Hepatocyte (in vitro differentiated cells): Measurements from ENCODE around the gene SSR2. TPM values are rescaled to one million over a fixed set of nuclear protein-coding genes. Genes with fewer than 3 reads are reported as not detected.

Experiments used
- DNase-seq: peaks from one replicate; pipeline ENCODE4 v3.0.0-alpha.2; 2016; ENCODE audit warnings: low spot score
- H2AFZ ChIP-seq: fragments of 200-600 bp; sonication (generic); 2 replicates; pipeline ENCODE4 v1.6.0; 2016; ENCODE audit warnings: antibody characterized with exemption, mild to moderate bottlenecking
- H3K27ac ChIP-seq: fragments of 200-600 bp; sonication (generic); 2 replicates; pipeline ENCODE4 v1.5.1; 2016; ENCODE audit warnings: mild to moderate bottlenecking
- H3K27me3 ChIP-seq: fragments of 200-600 bp; sonication (generic); 2 replicates; pipeline ENCODE4 v1.6.1; 2016
- H3K36me3 ChIP-seq: fragments of 200-600 bp; sonication (generic); replicated peaks from 2 replicates; pipeline ENCODE4 v1.5.1; 2016; ENCODE audit warnings: low read depth; ENCODE audit not compliant: insufficient read depth
- H3K4me1 ChIP-seq: fragments of 200-600 bp; sonication (generic); 2 replicates; pipeline ENCODE4 v1.5.1; 2016; ENCODE audit warnings: mild to moderate bottlenecking, moderate library complexity; ENCODE audit not compliant: insufficient read depth
- H3K4me2 ChIP-seq: fragments of 200-600 bp; sonication (generic); 2 replicates; pipeline ENCODE4 v1.6.0; 2016
- H3K4me3 ChIP-seq: fragments of 200-600 bp; sonication (generic); 2 replicates; pipeline ENCODE4 v1.5.1; 2016; ENCODE audit warnings: mild to moderate bottlenecking
- H3K79me2 ChIP-seq: fragments of 200-600 bp; sonication (generic); 2 replicates; pipeline ENCODE4 v1.6.0; 2017; ENCODE audit warnings: mild to moderate bottlenecking
- H3K9me2 ChIP-seq: fragments of 200-600 bp; sonication (generic); replicated peaks from 2 replicates; pipeline ENCODE4 v1.6.0; 2017; ENCODE audit warnings: mild to moderate bottlenecking; ENCODE audit not compliant: insufficient read depth
- H3K9me3 ChIP-seq: fragments of 200-600 bp; sonication (generic); 2 replicates; pipeline ENCODE4 v1.5.1; 2016; ENCODE audit warnings: low read depth, mild to moderate bottlenecking
- H4K20me1 ChIP-seq: fragments of 200-600 bp; sonication (generic); 2 replicates; pipeline ENCODE4 v1.6.0; 2016; ENCODE audit warnings: mild to moderate bottlenecking; ENCODE audit not compliant: insufficient read depth, poor library complexity, severe bottlenecking
- EZH2 ChIP-seq: fragments of 200-600 bp; sonication (generic); IDR thresholded peaks from 2 replicates; pipeline ENCODE4 v1.6.1; 2016; ENCODE audit warnings: antibody characterized with exemption, mild to moderate bottlenecking, borderline replicate concordance
- EZH2phosphoT487 ChIP-seq: fragments of 200-600 bp; sonication (generic); IDR thresholded peaks from one replicate; pipeline ENCODE4 v1.6.1; 2018; ENCODE audit warnings: antibody characterized with exemption, mild to moderate bottlenecking, low read depth, moderate library complexity; ENCODE audit not compliant: unreplicated experiment, severe bottlenecking
- WGBS: methylation state at CpG from one replicate; pipeline ENCODE4 v1.1.6; 2016; ENCODE audit warnings: low lambda C conversion rate; ENCODE audit errors: missing lambda C conversion rate; 5-methylcytosine and 5-hydroxymethylcytosine counted together
- polyA plus RNA-seq: library from polyadenylated mRNA; unstranded; fragments of >200 nt; fragmentation: Nextera tagmentation; extraction: Ambion mirVana; gene quantifications from 2 replicates; pipeline ENCODE4 v1.2.1, GENCODE V29; 2016
- total RNA-seq: library from RNA; depleted of rRNA; stranded (reverse); fragments of >200 nt; gene quantifications from 2 replicates; pipeline ENCODE4 v1.2.3, GENCODE V29; 2014
- TF ChIP-seq, protein P1 (sequence below): fragments of 200-600 bp; sonication (generic); IDR thresholded peaks from 2 replicates; pipeline ENCODE4 v1.5.1; 2016; ENCODE audit warnings: antibody characterized with exemption, mild to moderate bottlenecking; ENCODE audit not compliant: poor library complexity

Gene SSR2
- total and polyA plus RNA-seq, 2 experiments from 2014 or later, result 326 to 393 TPM

DNA sequence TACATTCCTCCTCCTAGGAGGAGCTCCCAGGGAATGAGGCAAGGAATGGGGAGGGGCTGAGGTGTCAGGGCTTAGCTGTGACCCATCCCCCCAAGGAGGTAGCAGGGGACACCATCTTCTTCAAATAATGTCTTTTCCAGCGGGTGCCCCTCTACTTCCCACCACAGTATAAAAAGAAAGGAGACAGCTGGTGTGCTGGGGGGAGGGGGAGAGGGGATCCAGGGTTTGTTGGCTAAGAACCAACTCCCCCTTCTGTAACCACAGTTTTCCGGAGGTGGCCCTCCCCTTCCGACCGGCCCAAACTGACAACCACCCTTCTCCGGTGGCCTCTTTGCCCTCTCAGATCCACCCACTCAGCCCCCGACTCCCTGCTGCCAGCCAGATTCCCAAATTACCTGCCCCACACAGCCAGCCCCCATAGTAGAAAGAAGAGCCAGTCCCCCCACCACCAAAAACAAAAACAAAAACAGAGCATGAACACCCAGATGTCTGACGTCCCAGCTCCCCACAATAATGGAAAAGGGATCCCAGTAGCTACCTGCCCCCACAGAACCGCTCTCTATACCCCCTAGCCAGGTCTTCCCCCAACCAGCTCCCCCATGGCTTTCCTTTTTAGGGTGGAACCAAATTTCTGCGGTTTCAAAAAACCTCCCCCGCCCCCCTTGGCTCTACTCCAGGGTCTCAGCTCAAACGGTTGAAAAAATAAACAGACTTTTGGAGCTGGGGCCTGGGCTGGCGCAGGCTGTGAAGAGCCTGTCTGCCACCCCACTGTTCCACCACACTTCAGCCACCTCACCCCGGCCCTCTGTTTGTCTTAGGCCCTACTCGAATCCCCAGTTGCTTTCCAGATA is 44.5 kb downstream of the SSR2 start:
- no peak overlapping the region for H2AFZ ChIP-seq
- H3K4me2 ChIP-seq, result peak overlapping the region; percentile 82
- H3K9me3 ChIP-seq, result no peaks in the 10 kb centered on the region
- peak overlapping the region; percentile 96 for H3K4me3 ChIP-seq
- peak; percentile 58 for DNase-seq
- peaks cover 53% of the 10 kb centered on the region for H3K4me1 ChIP-seq
- H3K79me2 ChIP-seq, result peaks cover 92% of the 10 kb centered on the region
- no peaks in the 10 kb centered on the region for H3K36me3 ChIP-seq
- H4K20me1 ChIP-seq, result peaks cover 38% of the 10 kb centered on the region
- peak overlapping the region; percentile 87 for H3K27ac ChIP-seq
- H3K9me2 ChIP-seq, result no peaks in the 10 kb centered on the region
- WGBS, result 12% methylated on average over 13 of the region's 14 CpGs
- H3K27me3 ChIP-seq, result no peaks in the 10 kb centered on the region
- TF ChIP-seq EZH2phosphoT487 (no peak), EZH2 (no peak)
- TF ChIP-seq, protein P1, sequence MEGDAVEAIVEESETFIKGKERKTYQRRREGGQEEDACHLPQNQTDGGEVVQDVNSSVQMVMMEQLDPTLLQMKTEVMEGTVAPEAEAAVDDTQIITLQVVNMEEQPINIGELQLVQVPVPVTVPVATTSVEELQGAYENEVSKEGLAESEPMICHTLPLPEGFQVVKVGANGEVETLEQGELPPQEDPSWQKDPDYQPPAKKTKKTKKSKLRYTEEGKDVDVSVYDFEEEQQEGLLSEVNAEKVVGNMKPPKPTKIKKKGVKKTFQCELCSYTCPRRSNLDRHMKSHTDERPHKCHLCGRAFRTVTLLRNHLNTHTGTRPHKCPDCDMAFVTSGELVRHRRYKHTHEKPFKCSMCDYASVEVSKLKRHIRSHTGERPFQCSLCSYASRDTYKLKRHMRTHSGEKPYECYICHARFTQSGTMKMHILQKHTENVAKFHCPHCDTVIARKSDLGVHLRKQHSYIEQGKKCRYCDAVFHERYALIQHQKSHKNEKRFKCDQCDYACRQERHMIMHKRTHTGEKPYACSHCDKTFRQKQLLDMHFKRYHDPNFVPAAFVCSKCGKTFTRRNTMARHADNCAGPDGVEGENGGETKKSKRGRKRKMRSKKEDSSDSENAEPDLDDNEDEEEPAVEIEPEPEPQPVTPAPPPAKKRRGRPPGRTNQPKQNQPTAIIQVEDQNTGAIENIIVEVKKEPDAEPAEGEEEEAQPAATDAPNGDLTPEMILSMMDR, result no peak

DNA sequence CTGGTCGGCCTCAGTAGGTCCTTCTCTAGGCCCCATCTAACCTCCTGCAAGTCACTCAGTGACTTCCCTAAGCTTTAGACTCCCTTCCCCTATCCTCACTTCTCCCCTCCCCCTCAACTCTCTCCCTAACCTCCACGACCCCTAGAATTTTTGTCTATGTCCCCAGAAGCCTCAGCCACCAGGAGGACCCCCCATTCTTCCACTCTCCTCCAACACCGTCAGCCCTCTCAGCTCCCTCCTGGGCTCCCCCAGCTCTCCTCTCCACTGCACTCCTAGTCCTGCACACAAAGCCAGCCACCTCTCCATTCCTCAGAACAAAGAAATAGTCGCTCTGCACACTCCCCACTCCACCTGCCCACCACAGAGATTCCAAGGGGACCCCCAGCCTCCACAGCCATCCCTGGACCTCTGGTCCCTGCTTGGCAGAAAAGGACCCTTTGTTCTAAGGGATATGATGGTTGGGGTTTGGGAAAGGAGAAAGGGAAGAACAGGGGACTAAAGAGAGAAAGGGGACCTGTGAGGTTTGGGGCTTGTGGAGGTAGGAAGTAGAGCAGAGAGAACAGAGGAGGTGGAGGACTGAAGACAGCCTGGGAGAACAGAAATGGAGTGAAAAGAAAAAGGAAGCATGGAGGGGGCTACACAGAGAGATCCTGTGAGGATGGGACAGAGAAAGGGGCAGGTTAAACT is 45.2 kb downstream of the SSR2 start:
- TF ChIP-seq EZH2, result no peak
- no peak for TF ChIP-seq EZH2phosphoT487
- TF ChIP-seq, protein P1, result no peak
- Histone ChIP-seq H3K9me2 (no peaks in the 10 kb centered on the region), H3K9me3 (no peaks in the 10 kb centered on the region), H3K27me3 (no peaks in the 10 kb centered on the region), H3K4me2 (peak overlapping the region; percentile 82), H4K20me1 (peaks cover 45% of the 10 kb centered on the region), H3K4me3 (peak overlapping the region; percentile 24), H3K36me3 (no peaks in the 10 kb centered on the region), H3K27ac (peak overlapping the region; percentile 87), H2AFZ (no peak overlapping the region), H3K79me2 (peaks cover 94% of the 10 kb centered on the region), H3K4me1 (peaks cover 53% of the 10 kb centered on the region)
- 48% methylated on average over 4 of the region's 4 CpGs for WGBS
- no peak for DNase-seq

DNA sequence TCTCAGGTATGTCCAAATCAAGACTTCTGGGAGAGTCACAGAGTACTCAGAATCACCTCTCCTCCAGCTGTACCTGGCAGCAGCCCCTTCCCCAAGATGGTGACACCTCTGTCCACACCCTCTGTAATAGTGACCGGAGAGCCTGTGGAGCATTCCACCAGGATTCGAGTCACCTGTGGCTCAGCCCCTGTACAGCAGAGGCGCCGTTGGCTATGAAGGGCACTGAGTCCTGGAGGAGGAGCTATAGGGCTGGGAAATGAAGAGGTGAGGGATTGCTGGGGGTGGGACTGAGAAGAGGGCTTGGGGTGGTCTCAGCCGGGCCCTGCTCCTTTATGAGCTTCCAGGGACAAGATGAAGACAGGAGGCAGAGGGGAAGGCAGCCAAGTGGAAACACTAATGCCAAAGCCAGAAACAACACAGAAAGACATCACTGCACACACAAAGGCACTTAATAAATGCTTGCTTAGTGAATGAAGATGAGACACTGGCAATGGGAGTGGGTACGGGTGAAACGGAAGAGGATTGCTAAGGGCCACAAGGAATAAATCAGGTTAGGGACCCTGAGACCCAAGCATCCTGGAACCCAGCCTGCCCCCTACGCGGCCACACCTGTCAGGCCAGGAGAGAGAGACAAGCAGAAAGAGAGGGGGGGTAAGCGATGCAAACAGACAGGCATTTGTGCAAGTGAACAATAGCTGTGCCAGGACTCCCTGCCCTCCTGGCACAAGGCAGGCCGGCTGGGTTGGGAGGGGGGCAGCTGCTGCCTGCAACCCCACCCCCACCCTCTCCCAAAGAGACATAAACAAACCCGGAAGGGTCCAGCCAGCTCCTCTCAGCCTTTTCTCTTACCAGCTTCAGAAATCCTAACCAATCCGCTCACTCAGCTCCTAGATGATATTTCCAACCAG is 46.3 kb downstream of the SSR2 start:
- H3K36me3 ChIP-seq, result no peaks in the 10 kb centered on the region

More for the DNA sequence above, 46.3 kb downstream of the SSR2 start:
- no peak overlapping the region for H3K4me3 ChIP-seq
- WGBS, result 67% methylated on average over 13 of the region's 13 CpGs
- peaks cover 42% of the 10 kb centered on the region for H3K4me1 ChIP-seq
- no peaks in the 10 kb centered on the region for H3K9me2 ChIP-seq
- H2AFZ ChIP-seq, result no peak overlapping the region
- H3K27ac ChIP-seq, result peak overlapping the region; percentile 87
- peaks cover 56% of the 10 kb centered on the region for H4K20me1 ChIP-seq
- no peaks in the 10 kb centered on the region for H3K9me3 ChIP-seq
- peak overlapping the region; percentile 82 for H3K4me2 ChIP-seq
- DNase-seq, result no peak
- TF ChIP-seq EZH2phosphoT487, result no peak
- TF ChIP-seq, protein P1, result no peak
- no peak for TF ChIP-seq EZH2
- H3K27me3 ChIP-seq, result no peaks in the 10 kb centered on the region
- H3K79me2 ChIP-seq, result peaks cover 94% of the 10 kb centered on the region
